Measurements from ENCODE around the gene ZNF385D.

The ZNF385D gene

GRCh38 chr3:21645121-21645897 lies 105.7 kb downstream of the ZNF385D start:
- no peak for DNase-seq (ENCODE audit: low spot score)
- POLR2A ChIA-PET (ENCODE audit: low non-redundant PET): no interaction called here
- CTCF ChIA-PET: no interaction called here
- no peak overlapping the region for H3K27ac ChIP-seq
- no peak for TF ChIP-seq CTCF (conservative IDR thresholded peaks at IDR 0.05; ENCODE audit: low read depth)

GRCh38 chr3:21644268-21644667 lies 106.7 kb downstream of the ZNF385D start:
- no peak for TF ChIP-seq CTCF (conservative IDR thresholded peaks at IDR 0.05; ENCODE audit: low read depth)
- ChIA-PET CTCF (no interaction called here), POLR2A (ENCODE audit: low non-redundant PET) (no interaction called here)
- no peak overlapping the region for H3K27ac ChIP-seq
- DNase-seq (ENCODE audit: low spot score): no peak

- ChIA-PET CTCF (no interaction called here), POLR2A (ENCODE audit: low non-redundant PET) (no interaction called here)
- no peak for DNase-seq (ENCODE audit: low spot score)
- no peak for TF ChIP-seq CTCF (conservative IDR thresholded peaks at IDR 0.05; ENCODE audit: low read depth)
- H3K27ac ChIP-seq: no peak overlapping the region
Observed at GRCh38 chr3:21643752-21644151, 107.3 kb downstream of the ZNF385D start.

GRCh38 chr3:21642433-21642832 lies 108.6 kb downstream of the ZNF385D start:
- POLR2A ChIA-PET (ENCODE audit: low non-redundant PET): no interaction called here
- CTCF ChIA-PET: no interaction called here
- TF ChIP-seq CTCF (conservative IDR thresholded peaks at IDR 0.05; ENCODE audit: low read depth): no peak
- H3K27ac ChIP-seq: no peak overlapping the region
- DNase-seq (ENCODE audit: low spot score): no peak

DNA sequence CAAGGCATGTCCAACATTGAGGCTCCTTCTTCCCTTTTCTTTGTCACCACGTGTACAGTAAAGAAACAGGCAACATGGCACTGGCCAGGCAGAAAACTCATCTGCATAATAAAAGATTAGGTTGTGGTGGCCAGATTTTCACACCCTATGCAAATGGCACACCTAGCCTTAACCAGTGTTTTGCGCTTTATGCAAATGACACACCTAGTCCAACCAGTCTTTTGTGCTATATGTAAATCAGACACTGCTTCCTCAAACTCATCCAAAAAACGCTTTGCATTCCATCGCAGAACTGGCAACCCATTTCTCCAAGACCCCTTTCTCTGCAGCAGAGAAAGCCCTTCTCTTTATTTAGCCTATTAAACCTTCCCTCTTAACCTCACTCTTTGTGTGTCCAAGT lies 109.1 kb downstream of the ZNF385D start:
- CTCF ChIA-PET: no interaction called here
- TF ChIP-seq CTCF (conservative IDR thresholded peaks at IDR 0.05; ENCODE audit: low read depth): no peak
- no peak overlapping the region for H3K27ac ChIP-seq
- POLR2A ChIA-PET (ENCODE audit: low non-redundant PET): no interaction called here
- no peak for DNase-seq (ENCODE audit: low spot score)

GRCh38 chr3:21638488-21638887 lies 112.5 kb downstream of the ZNF385D start:
- CTCF ChIA-PET: no interaction called here
- no peak overlapping the region for H3K27ac ChIP-seq
- TF ChIP-seq CTCF (conservative IDR thresholded peaks at IDR 0.05; ENCODE audit: low read depth): no peak
- POLR2A ChIA-PET (ENCODE audit: low non-redundant PET): no interaction called here
- DNase-seq (ENCODE audit: low spot score): no peak

Data from RWPE1 (cell line).